HFFc6 (cell line): ENCODE data around the gene MRPS33. TPM values are rescaled to one million over a fixed set of nuclear protein-coding genes. Genes with fewer than 3 reads are reported as not detected.
A peak's percentile ranks its signal among the peaks of the same experiment; 100 is the strongest.

ENCODE experiments used
- DNase-seq: peaks from one replicate; pipeline ENCODE4 v3.0.0-alpha.2; 2018
- H3K27ac Mint-ChIP-seq: 2 replicates; pipeline ENCODE4 v1.8.0; 2020; ENCODE audit warnings: mild to moderate bottlenecking, mixed read lengths
- H3K27me3 Mint-ChIP-seq: 2 replicates; pipeline ENCODE4 v1.8.0; 2021; ENCODE audit warnings: mild to moderate bottlenecking, moderate library complexity, mixed read lengths; ENCODE audit not compliant: insufficient read depth
- H3K36me3 Mint-ChIP-seq: 2 replicates; pipeline ENCODE4 v1.8.0; 2021; ENCODE audit warnings: low read depth, mixed read lengths
- H3K4me1 Mint-ChIP-seq: 2 replicates; pipeline ENCODE4 v1.8.0; 2020; ENCODE audit warnings: low read depth, mixed read lengths
- H3K4me3 Mint-ChIP-seq: 2 replicates; pipeline ENCODE4 v1.8.0; 2020; ENCODE audit warnings: mild to moderate bottlenecking, moderate library complexity, mixed read lengths
- H3K9me3 Mint-ChIP-seq: 2 replicates; pipeline ENCODE4 v1.8.0; 2020; ENCODE audit warnings: mild to moderate bottlenecking, mixed read lengths
- long read RNA-seq: library from polyadenylated mRNA; unstranded; transcript quantifications from one replicate; pipeline ENCODE4 v2.0.0, GENCODE V29; 2019
- total RNA-seq, 6 experiments: library from RNA; stranded (reverse); fragmentation: NEBNext Ultra II Directional; extraction: Animal tissue kit (Norgen Biotek cat#: 25700); gene quantifications; 2 replicates in 1 of 6; 3 replicates in 5 of 6; pipeline ENCODE4 v1.2.3, GENCODE V29; 2021
- TF ChIP-seq, protein P1 (sequence below): fragments of 200-600 bp; sonication (generic); IDR thresholded peaks from 2 replicates; pipeline ENCODE4 v1.5.0; 2021; ENCODE audit warnings: antibody characterized with exemption, mild to moderate bottlenecking

Gene MRPS33
- total RNA-seq, result 10 to 100 TPM; 61.7 to 78.9 (median 68.1) TPM
- long read RNA-seq, full-length matches to known transcripts, result 46 of 51 reads
- long read RNA-seq, partial matches to known transcripts, result 2 of 51 reads
- long read RNA-seq, other reads (novel, unspliced or antisense), result 3 of 51 reads

DNA sequence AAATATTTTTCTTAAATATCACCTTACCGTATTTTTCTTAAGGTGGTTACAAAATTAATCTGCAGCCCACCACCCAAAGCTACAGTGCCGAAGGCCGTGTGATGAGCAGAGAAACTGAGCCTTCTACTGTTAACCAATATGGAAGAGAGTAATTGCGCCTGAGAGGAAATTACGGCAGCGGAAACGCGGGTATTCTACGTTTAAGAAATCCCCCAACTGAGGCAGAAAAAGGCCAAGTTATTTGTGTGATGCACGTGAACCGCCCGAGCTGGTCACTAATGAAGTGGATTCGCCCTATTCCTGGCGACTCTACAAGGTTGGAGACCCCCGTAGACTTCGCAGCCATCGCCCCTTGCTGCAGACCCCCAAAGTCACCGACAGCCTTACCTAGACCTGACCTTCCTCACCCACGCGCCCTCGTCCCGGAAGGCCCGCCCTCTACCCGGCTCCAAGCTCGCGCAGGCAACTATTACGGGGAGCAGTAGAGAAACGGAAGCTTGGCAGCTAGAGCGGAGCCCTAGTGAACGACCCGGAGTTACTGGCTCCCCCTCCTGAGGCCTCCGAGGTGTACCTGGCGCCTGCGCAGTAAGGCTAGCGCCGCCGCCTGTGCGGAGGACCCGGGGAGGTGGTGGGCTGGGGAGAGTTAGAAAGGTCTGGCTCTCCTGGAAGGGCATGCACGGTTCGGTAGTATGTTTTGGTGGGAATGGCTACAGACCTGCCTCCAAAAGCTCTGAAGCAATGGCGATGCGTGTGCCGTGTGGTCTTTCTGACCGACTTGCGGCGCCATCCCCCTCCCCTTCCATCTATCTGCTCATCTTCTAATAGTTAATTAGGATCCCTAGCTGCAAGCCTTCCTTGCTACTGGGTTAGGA, at the start of gene MRPS33:
Gene MRPS33 (minus strand): TSS at position 429 of the 872 bp plus-strand sequence. CDS start 4,319 bp downstream, outside the sequence.
- peaks cover 12% of the 10 kb centered on the region for H3K27me3 Mint-ChIP-seq
- H3K36me3 Mint-ChIP-seq, result peaks cover 14% of the 10 kb centered on the region
- peaks cover 34% of the 10 kb centered on the region for H3K4me1 Mint-ChIP-seq
- peak; percentile 87 for DNase-seq
- H3K27ac Mint-ChIP-seq, result peak within 1 kb of the TSS; percentile 99
- TF ChIP-seq, protein P1, sequence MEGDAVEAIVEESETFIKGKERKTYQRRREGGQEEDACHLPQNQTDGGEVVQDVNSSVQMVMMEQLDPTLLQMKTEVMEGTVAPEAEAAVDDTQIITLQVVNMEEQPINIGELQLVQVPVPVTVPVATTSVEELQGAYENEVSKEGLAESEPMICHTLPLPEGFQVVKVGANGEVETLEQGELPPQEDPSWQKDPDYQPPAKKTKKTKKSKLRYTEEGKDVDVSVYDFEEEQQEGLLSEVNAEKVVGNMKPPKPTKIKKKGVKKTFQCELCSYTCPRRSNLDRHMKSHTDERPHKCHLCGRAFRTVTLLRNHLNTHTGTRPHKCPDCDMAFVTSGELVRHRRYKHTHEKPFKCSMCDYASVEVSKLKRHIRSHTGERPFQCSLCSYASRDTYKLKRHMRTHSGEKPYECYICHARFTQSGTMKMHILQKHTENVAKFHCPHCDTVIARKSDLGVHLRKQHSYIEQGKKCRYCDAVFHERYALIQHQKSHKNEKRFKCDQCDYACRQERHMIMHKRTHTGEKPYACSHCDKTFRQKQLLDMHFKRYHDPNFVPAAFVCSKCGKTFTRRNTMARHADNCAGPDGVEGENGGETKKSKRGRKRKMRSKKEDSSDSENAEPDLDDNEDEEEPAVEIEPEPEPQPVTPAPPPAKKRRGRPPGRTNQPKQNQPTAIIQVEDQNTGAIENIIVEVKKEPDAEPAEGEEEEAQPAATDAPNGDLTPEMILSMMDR, result peak; percentile 36; the same call in 1 of the 2 replicates
- peaks cover 7% of the 10 kb centered on the region for H3K9me3 Mint-ChIP-seq
- H3K4me3 Mint-ChIP-seq, result peak within 1 kb of the TSS; percentile 100

DNA sequence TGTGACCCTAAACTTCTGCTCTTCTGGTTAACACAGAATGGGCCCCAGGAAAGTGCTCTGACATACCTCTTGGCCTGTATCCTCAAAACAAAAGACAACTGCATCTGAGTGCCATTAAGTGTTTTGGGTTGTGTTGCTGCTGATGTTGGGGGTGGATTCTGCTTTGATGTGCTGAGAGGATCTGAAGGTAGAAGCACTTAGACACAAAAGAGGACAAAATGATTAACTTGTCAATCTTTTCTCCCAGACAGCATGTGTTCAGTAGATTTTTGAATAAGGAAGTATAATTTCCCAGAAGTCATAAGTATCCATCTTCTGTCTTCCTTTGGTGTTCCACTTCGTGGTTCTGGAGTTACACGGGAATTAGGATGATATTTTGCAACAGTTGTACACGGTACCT, 43.0 kb upstream of the MRPS33 start:
- Mint-ChIP-seq H3K27ac (no peak overlapping the region), H3K4me3 (no peak overlapping the region), H3K4me1 (peaks cover 11% of the 10 kb centered on the region; the same call in 1 of the 2 replicates), H3K9me3 (no peaks in the 10 kb centered on the region; the same call in 1 of the 2 replicates), H3K36me3 (no peaks in the 10 kb centered on the region), H3K27me3 (peaks cover 3% of the 10 kb centered on the region; the same call in 1 of the 2 replicates)
- TF ChIP-seq, protein P1, result no peak
- DNase-seq, result no peak

DNA sequence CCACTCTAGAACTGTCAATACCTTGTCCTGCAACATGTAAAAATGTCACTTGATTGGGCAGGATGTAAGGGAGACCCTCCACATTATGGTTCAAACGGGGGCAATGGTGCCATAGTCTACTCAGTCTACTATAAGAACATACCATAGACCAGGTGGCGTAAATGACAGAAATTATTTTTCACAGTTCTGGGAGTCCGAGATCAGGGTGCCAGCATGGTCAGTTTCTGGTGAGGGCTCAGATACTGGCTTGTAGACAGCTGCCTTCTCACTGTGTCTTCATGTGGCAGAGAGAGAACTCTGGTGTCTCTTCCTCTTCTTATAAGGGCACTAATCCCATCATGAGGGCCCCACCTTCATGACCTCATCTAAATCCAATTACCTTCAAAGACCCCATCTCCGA, 40.4 kb upstream of the MRPS33 start:
- no peak overlapping the region for H3K4me3 Mint-ChIP-seq
- H3K27ac Mint-ChIP-seq, result no peak overlapping the region
- H3K9me3 Mint-ChIP-seq, result no peaks in the 10 kb centered on the region; the same call in 1 of the 2 replicates
- no peaks in the 10 kb centered on the region for H3K36me3 Mint-ChIP-seq
- TF ChIP-seq, protein P1, result no peak
- no peak for DNase-seq
- H3K27me3 Mint-ChIP-seq, result peaks cover 5% of the 10 kb centered on the region; the same call in 1 of the 2 replicates
- H3K4me1 Mint-ChIP-seq, result peaks cover 17% of the 10 kb centered on the region; the same call in 1 of the 2 replicates

DNA sequence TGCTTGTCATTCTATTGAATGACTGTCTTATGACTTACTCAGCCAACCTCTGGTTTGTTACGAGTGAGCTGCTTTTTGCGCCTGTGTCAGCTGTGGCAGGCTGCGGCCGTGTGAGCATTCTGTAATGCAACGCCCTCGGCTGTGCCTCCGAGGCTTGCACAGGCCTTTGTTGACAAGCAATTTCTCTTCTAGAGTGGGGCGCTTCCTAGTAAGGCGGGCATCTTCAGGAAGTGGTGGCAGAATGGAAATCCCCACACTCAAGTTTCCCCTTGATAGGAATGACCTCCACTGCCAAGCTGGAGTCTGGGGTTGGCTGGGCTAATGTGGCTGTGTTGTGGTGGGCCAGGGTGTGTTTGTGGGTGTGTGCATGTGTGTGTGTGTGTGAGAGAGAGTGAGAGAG, 38.9 kb upstream of the MRPS33 start:
- Mint-ChIP-seq H3K27me3 (peaks cover 5% of the 10 kb centered on the region; the same call in 1 of the 2 replicates), H3K4me3 (peak overlapping the region; percentile 38; the same call in 1 of the 2 replicates), H3K36me3 (no peaks in the 10 kb centered on the region), H3K9me3 (no peaks in the 10 kb centered on the region; the same call in 1 of the 2 replicates), H3K4me1 (peaks cover 24% of the 10 kb centered on the region), H3K27ac (peak overlapping the region; percentile 19; the same call in 1 of the 2 replicates)
- TF ChIP-seq, protein P1, result no peak
- no peak for DNase-seq

DNA sequence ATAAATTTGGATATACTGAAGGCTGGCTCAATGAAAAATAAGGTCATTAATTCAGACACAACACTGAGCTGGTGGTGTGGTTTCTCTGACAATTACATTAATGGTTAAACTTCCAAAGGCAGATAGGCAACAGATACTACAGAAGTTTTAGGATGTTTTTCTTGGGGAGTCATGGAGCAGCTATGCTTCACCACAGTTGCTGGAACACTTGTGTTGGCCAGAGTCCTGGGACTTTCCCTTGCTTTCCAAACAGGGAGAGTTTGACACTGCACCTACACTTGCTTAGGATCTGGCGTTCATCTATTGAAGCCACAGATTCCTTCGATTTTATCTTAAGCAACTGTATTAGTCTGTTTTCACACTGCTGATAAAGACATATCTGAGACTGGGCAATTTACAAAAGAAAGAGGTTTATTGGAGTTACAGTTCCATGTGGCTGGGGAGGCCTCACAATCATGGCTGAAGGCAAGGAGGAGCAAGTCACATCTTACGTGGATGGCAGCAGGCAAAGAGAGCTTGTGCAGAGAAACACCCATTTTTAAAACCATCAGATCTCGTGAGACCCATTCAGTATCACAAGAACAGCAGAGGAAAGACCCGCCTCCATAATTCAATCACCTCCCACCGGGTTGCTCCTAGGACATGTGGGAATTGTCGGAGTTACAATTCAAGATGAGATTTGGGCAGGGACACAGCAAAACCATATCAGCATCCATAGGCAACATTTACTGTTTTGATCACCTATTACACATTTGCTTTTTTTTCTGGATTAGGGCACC, 31.3 kb upstream of the MRPS33 start:
- H3K4me3 Mint-ChIP-seq, result peak overlapping the region; percentile 61
- peak; percentile 86 for DNase-seq
- TF ChIP-seq, protein P1, result no peak
- peak overlapping the region; percentile 89 for H3K27ac Mint-ChIP-seq
- peaks cover 12% of the 10 kb centered on the region for H3K36me3 Mint-ChIP-seq
- peaks cover 2% of the 10 kb centered on the region; the same call in 1 of the 2 replicates for H3K27me3 Mint-ChIP-seq
- peaks cover 75% of the 10 kb centered on the region for H3K4me1 Mint-ChIP-seq
- peaks cover 7% of the 10 kb centered on the region for H3K9me3 Mint-ChIP-seq
